KOPT-K1 (cell line): ENCODE results near the gene ARID4B.

Experiments
- H3K27ac ChIP-seq: fragments of 200-600 bp; sonication (generic); 2 replicates; pipeline ENCODE4 v1.5.1; 2016; ENCODE audit warnings: antibody characterized with exemption, mild to moderate bottlenecking, low read depth, low read length; ENCODE audit not compliant: poor library complexity, severe bottlenecking
- H3K36me3 ChIP-seq: fragments of 200-600 bp; sonication (generic); 2 replicates; pipeline ENCODE4 v1.5.1; 2017; ENCODE audit warnings: antibody characterized with exemption, mild to moderate bottlenecking, low read length, moderate library complexity; ENCODE audit not compliant: insufficient read depth
- H3K9me3 ChIP-seq: fragments of 200-600 bp; sonication (generic); 2 replicates; pipeline ENCODE4 v1.5.1; 2017; ENCODE audit warnings: antibody characterized with exemption, low read length, mild to moderate bottlenecking; ENCODE audit not compliant: insufficient read depth, poor library complexity, severe bottlenecking

The ARID4B gene

GRCh38 chr1:235253219-235253962 is 74.6 kb downstream of the ARID4B start:
- Histone ChIP-seq H3K9me3 (no peaks in the 10 kb centered on the region), H3K27ac (no peak overlapping the region), H3K36me3 (peaks cover 35% of the 10 kb centered on the region)

- Histone ChIP-seq H3K36me3 (peaks cover 26% of the 10 kb centered on the region), H3K9me3 (no peaks in the 10 kb centered on the region), H3K27ac (no peak overlapping the region)
Measured at GRCh38 chr1:235250430-235250829, 77.5 kb downstream of the ARID4B start.

- H3K36me3 ChIP-seq, result peaks cover 16% of the 10 kb centered on the region
- no peaks in the 10 kb centered on the region for H3K9me3 ChIP-seq
- peak overlapping the region; percentile 87 for H3K27ac ChIP-seq
Measured at GRCh38 chr1:235246022-235246948, 81.7 kb downstream of the ARID4B start.

GRCh38 chr1:235244974-235245592 is 82.9 kb downstream of the ARID4B start:
- no peaks in the 10 kb centered on the region for H3K9me3 ChIP-seq
- peak overlapping the region; percentile 87 for H3K27ac ChIP-seq
- H3K36me3 ChIP-seq, result peaks cover 10% of the 10 kb centered on the region

GRCh38 chr1:235240960-235241359 is 87.0 kb downstream of the ARID4B start:
- Histone ChIP-seq H3K27ac (peak overlapping the region; percentile 32), H3K9me3 (no peaks in the 10 kb centered on the region), H3K36me3 (peaks cover 29% of the 10 kb centered on the region)

GRCh38 chr1:235239851-235240250 is 88.1 kb downstream of the ARID4B start:
- no peaks in the 10 kb centered on the region for H3K9me3 ChIP-seq
- H3K27ac ChIP-seq, result peak overlapping the region; percentile 32
- H3K36me3 ChIP-seq, result peaks cover 40% of the 10 kb centered on the region

- H3K9me3 ChIP-seq, result no peaks in the 10 kb centered on the region
- H3K27ac ChIP-seq, result no peak overlapping the region
- H3K36me3 ChIP-seq, result peaks cover 53% of the 10 kb centered on the region
Measured at GRCh38 chr1:235238558-235238957, 89.4 kb downstream of the ARID4B start.

- Histone ChIP-seq H3K27ac (no peak overlapping the region), H3K9me3 (no peaks in the 10 kb centered on the region), H3K36me3 (peaks cover 69% of the 10 kb centered on the region)
Measured at GRCh38 chr1:235236128-235236527, 91.9 kb downstream of the ARID4B start.

GRCh38 chr1:235229868-235230267 is 98.1 kb downstream of the ARID4B start:
- H3K9me3 ChIP-seq, result no peaks in the 10 kb centered on the region
- no peak overlapping the region for H3K27ac ChIP-seq
- peaks cover 88% of the 10 kb centered on the region for H3K36me3 ChIP-seq

- no peak overlapping the region for H3K27ac ChIP-seq
- peaks cover 88% of the 10 kb centered on the region for H3K36me3 ChIP-seq
- H3K9me3 ChIP-seq, result no peaks in the 10 kb centered on the region
Measured at GRCh38 chr1:235227414-235227813, 100.6 kb downstream of the ARID4B start.

- no peak overlapping the region for H3K27ac ChIP-seq
- H3K36me3 ChIP-seq, result peaks cover 92% of the 10 kb centered on the region
- no peaks in the 10 kb centered on the region for H3K9me3 ChIP-seq
Measured at GRCh38 chr1:235226933-235227332, 101.0 kb downstream of the ARID4B start.

- Histone ChIP-seq H3K27ac (no peak overlapping the region), H3K9me3 (no peaks in the 10 kb centered on the region), H3K36me3 (peaks cover 95% of the 10 kb centered on the region)
Measured at GRCh38 chr1:235225299-235225698, 102.7 kb downstream of the ARID4B start.

GRCh38 chr1:235221653-235222375 is 106.2 kb downstream of the ARID4B start:
- H3K9me3 ChIP-seq, result no peaks in the 10 kb centered on the region
- no peak overlapping the region for H3K27ac ChIP-seq
- H3K36me3 ChIP-seq, result peaks cover 78% of the 10 kb centered on the region

- H3K9me3 ChIP-seq, result no peaks in the 10 kb centered on the region
- peaks cover 52% of the 10 kb centered on the region for H3K36me3 ChIP-seq
- H3K27ac ChIP-seq, result no peak overlapping the region
Measured at GRCh38 chr1:235215453-235215852, 112.5 kb downstream of the ARID4B start.
